ENCODE data around the gene CIAPIN1.

GRCh38 chr16:57385083-57385482 lies 62.1 kb downstream of the CIAPIN1 start:
- no peak for TF ChIP-seq CTCF (IDR thresholded peaks at IDR 0.05; ENCODE audit: insufficient read depth, low read length, poor library complexity, severe bottlenecking)
- no peak for TF ChIP-seq EZH2phosphoT487 (conservative IDR thresholded peaks at IDR 0.05; ENCODE audit: low read length)
